Neural cell (in vitro differentiated cells): ENCODE results near the gene UBE2K. TPM values are rescaled to one million over a fixed set of nuclear protein-coding genes. Genes with fewer than 3 reads are reported as not detected.

Experiments
- H2AFZ ChIP-seq: fragments of 200-600, 300-800 bp; sonication (generic), shearing (Covaris generic); 2 replicates; pipeline ENCODE4 v1.6.0; 2014; ENCODE audit warnings: low read depth, mild to moderate bottlenecking, antibody characterized with exemption, low read length, moderate library complexity
- H3F3A ChIP-seq: fragments of 200-600 bp; shearing (Covaris generic); 2 replicates; pipeline ENCODE4 v1.6.1; 2016; ENCODE audit warnings: mild to moderate bottlenecking, moderate library complexity, mixed read lengths, antibody characterized with exemption, low read length; ENCODE audit not compliant: insufficient read depth, poor library complexity, severe bottlenecking
- H3K27ac ChIP-seq: fragments of 200-600, 300-800 bp; sonication (generic), shearing (Covaris generic); 2 replicates; pipeline ENCODE4 v1.5.1; 2014; ENCODE audit warnings: mild to moderate bottlenecking, low read length, moderate library complexity
- H3K27me3 ChIP-seq: fragments of 300-800, 200-600 bp; sonication (generic), shearing (Covaris generic); 2 replicates; pipeline ENCODE4 v1.6.0; 2014; ENCODE audit warnings: mild to moderate bottlenecking, low read depth, low read length, moderate library complexity; ENCODE audit not compliant: insufficient read depth
- H3K36me3 ChIP-seq: fragments of 300-800, 200-600 bp; sonication (generic), shearing (Covaris generic); 2 replicates; pipeline ENCODE4 v1.5.1; 2014; ENCODE audit warnings: mild to moderate bottlenecking, antibody characterized with exemption, low read length, moderate library complexity; ENCODE audit not compliant: insufficient read depth
- H3K4me2 ChIP-seq: fragments of 300-800, 200-600 bp; sonication (generic), shearing (Covaris generic); 2 replicates; pipeline ENCODE4 v1.6.0; 2014; ENCODE audit warnings: mild to moderate bottlenecking, low read length
- H3K4me3 ChIP-seq: fragments of 300-800, 200-600 bp; sonication (generic), shearing (Covaris generic); 2 replicates; pipeline ENCODE4 v1.5.1; 2014; ENCODE audit warnings: mild to moderate bottlenecking, low read length, moderate library complexity
- H3K79me2 ChIP-seq: fragments of 200-600 bp; shearing (Covaris generic); replicated peaks from 2 replicates; pipeline ENCODE4 v1.6.0; 2014; ENCODE audit warnings: mild to moderate bottlenecking, low read length, moderate library complexity; ENCODE audit not compliant: insufficient read depth
- H3K9ac ChIP-seq: fragments of 300-800, 200-600 bp; sonication (generic), shearing (Covaris generic); 2 replicates; pipeline ENCODE4 v1.6.1; 2016; ENCODE audit warnings: mild to moderate bottlenecking, low read length, mixed read lengths
- H3K9me2 ChIP-seq: fragments of 200-600 bp; shearing (Covaris generic); 2 replicates; pipeline ENCODE4 v1.6.1; 2016; ENCODE audit warnings: mild to moderate bottlenecking, low read length, mixed read lengths; ENCODE audit not compliant: insufficient read depth
- H3K9me3 ChIP-seq: fragments of 200-600, 300-800 bp; sonication (generic), shearing (Covaris generic); 2 replicates; pipeline ENCODE4 v1.6.1; 2016; ENCODE audit warnings: mild to moderate bottlenecking, mixed run types, low read length, moderate library complexity, mixed read lengths
- H4K20me1 ChIP-seq: fragments of 200-600 bp; shearing (Covaris generic); 2 replicates; pipeline ENCODE4 v1.6.1; 2016; ENCODE audit warnings: mild to moderate bottlenecking, mixed run types; ENCODE audit not compliant: insufficient read depth
- EP300 ChIP-seq: fragments of 450-650 bp; conservative IDR thresholded peaks from 2 replicates; pipeline ENCODE4 v1.6.1; 2014; ENCODE audit warnings: antibody characterized with exemption, mild to moderate bottlenecking, moderate library complexity; ENCODE audit not compliant: poor library complexity, severe bottlenecking
- EZH2 ChIP-seq: fragments of 200-600, 300-800 bp; shearing (Covaris generic), sonication (generic); IDR thresholded peaks from 2 replicates; pipeline ENCODE4 v1.6.1; 2014; ENCODE audit warnings: antibody characterized with exemption, low read length, borderline replicate concordance, mild to moderate bottlenecking; ENCODE audit not compliant: insufficient read depth, poor library complexity, severe bottlenecking
- MXI1 ChIP-seq: fragments of 450-650 bp; conservative IDR thresholded peaks from 2 replicates; pipeline ENCODE4 v1.6.1; 2014; ENCODE audit warnings: antibody characterized with exemption, mild to moderate bottlenecking; ENCODE audit not compliant: poor library complexity, severe bottlenecking
- POLR2AphosphoS5 ChIP-seq: IDR thresholded peaks from 2 replicates; pipeline ENCODE4 v1.6.1; 2012
- RAD21 ChIP-seq: fragments of 450-650 bp; conservative IDR thresholded peaks from 2 replicates; pipeline ENCODE4 v1.6.1; 2014; ENCODE audit warnings: antibody characterized with exemption, mild to moderate bottlenecking, moderate library complexity
- SMC3 ChIP-seq: fragments of 450-650 bp; conservative IDR thresholded peaks from 2 replicates; pipeline ENCODE4 v1.6.1; 2014; ENCODE audit warnings: antibody characterized with exemption, mild to moderate bottlenecking, moderate library complexity; ENCODE audit not compliant: poor library complexity
- TAF1 ChIP-seq: IDR thresholded peaks from 2 replicates; pipeline ENCODE4 v1.6.1; 2012; ENCODE audit warnings: low read depth
- polyA plus RNA-seq: library from polyadenylated mRNA; depleted of rRNA; stranded (reverse); fragments of >200 nt; gene quantifications from 2 replicates; pipeline ENCODE4 v1.2.3, GENCODE V29; 2014
- TF ChIP-seq, protein P1 (sequence below): fragments of 450-650 bp; IDR thresholded peaks from 2 replicates; pipeline ENCODE4 v1.5.1; 2014; ENCODE audit warnings: antibody characterized with exemption, mild to moderate bottlenecking, moderate library complexity; ENCODE audit not compliant: poor library complexity, severe bottlenecking
- TF ChIP-seq, protein P2 (sequence below): IDR thresholded peaks from 2 replicates; pipeline ENCODE4 v1.6.1; 2012; ENCODE audit warnings: borderline replicate concordance

The UBE2K gene
- polyA plus RNA-seq, 1 donor from 2014 or later: 45.8 TPM

DNA sequence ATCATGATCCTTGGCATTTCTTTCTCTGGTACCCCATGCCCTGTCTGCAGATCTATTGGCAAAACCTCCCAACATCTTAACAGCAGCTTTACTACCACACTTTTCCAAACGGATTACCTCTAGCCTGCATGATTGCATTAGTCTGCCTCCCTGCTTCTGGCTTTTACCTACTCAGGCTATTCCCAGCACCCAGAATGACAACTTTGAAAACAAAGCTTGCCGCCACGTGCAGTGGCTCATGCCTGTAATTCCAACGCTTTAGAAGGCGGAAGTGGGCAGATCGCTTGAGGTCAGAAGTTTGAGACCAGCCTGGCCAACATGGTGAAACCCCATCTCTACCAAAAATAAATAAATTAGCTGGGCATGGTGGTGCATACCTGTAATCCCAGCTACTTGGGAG is 60.2 kb downstream of the UBE2K start:
- no peaks in the 10 kb centered on the region for H3K79me2 ChIP-seq
- TF ChIP-seq POLR2AphosphoS5: no peak
- TF ChIP-seq MXI1: no peak
- TF ChIP-seq SMC3: no peak
- TF ChIP-seq EZH2: no peak
- no peak for TF ChIP-seq RAD21
- H3K9me3 ChIP-seq: no peaks in the 10 kb centered on the region
- no peak overlapping the region for H2AFZ ChIP-seq
- no peak overlapping the region for H3K27ac ChIP-seq
- no peaks in the 10 kb centered on the region for H3K36me3 ChIP-seq
- no peak overlapping the region for H3K4me2 ChIP-seq
- no peaks in the 10 kb centered on the region for H3K27me3 ChIP-seq
- no peak overlapping the region for H3K9ac ChIP-seq
- H4K20me1 ChIP-seq: no peaks in the 10 kb centered on the region
- no peak overlapping the region for H3K4me3 ChIP-seq
- no peaks in the 10 kb centered on the region for H3K9me2 ChIP-seq
- no peaks in the 10 kb centered on the region for H3F3A ChIP-seq

DNA sequence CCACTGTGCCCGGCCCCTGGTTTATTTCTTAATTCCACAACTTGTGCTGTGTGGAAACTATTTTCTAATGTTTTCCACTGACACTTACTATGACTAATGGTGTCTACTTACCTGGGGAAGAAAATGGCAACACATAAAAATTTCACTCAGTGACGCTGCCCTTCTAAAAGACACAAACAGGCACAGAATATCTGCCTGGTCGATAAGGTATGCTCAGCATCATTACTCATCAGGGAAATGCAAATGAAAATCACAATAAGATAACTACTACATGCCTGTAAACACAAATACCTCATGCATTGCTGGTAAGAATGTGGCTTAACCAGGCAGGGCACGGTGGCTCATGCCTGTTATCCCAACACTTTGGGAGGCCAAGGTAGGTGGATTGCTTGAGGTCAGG is 61.6 kb downstream of the UBE2K start:
- Histone ChIP-seq H4K20me1 (no peaks in the 10 kb centered on the region), H3K4me3 (no peak overlapping the region), H3K36me3 (no peaks in the 10 kb centered on the region), H3K9me3 (no peaks in the 10 kb centered on the region), H3K4me2 (no peak overlapping the region), H2AFZ (no peak overlapping the region), H3K27me3 (no peaks in the 10 kb centered on the region), H3K79me2 (no peaks in the 10 kb centered on the region), H3K27ac (no peak overlapping the region), H3F3A (no peaks in the 10 kb centered on the region), H3K9me2 (no peaks in the 10 kb centered on the region), H3K9ac (no peak overlapping the region)
- no peak for TF ChIP-seq SMC3
- no peak for TF ChIP-seq EZH2
- no peak for TF ChIP-seq RAD21
- TF ChIP-seq, protein P1, sequence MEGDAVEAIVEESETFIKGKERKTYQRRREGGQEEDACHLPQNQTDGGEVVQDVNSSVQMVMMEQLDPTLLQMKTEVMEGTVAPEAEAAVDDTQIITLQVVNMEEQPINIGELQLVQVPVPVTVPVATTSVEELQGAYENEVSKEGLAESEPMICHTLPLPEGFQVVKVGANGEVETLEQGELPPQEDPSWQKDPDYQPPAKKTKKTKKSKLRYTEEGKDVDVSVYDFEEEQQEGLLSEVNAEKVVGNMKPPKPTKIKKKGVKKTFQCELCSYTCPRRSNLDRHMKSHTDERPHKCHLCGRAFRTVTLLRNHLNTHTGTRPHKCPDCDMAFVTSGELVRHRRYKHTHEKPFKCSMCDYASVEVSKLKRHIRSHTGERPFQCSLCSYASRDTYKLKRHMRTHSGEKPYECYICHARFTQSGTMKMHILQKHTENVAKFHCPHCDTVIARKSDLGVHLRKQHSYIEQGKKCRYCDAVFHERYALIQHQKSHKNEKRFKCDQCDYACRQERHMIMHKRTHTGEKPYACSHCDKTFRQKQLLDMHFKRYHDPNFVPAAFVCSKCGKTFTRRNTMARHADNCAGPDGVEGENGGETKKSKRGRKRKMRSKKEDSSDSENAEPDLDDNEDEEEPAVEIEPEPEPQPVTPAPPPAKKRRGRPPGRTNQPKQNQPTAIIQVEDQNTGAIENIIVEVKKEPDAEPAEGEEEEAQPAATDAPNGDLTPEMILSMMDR: no peak
- TF ChIP-seq EP300: no peak

DNA sequence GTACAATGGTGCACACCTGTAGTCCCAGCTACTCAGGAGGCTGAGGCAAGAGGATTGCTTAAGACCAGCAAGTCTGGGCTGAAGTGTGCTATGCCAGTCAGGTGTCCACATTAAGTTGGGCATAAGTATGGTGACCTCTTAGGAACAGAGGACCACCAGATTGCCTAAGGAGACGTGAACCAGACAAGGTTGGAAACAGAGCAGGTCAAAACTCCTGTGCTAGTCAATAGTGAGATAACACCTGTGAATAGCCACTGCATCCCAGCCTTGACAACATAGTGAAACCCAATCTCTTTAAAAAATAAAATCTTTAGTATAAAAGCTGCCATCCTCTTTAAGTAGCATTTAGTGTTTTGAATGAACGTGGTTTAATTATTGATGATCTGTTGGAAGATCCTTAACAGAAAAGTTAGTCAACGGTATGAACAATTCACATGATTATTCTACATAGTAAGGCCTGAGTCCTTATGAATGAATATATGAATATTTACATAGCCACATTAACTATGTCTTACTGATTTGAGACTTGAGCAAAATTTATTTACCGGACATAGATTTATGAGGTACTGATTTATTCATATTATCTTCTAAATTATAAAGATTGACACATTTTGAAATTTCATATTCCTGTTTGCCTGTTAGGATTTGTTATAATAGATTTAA is 63.2 kb downstream of the UBE2K start:
- H3K36me3 ChIP-seq: no peaks in the 10 kb centered on the region

More for the DNA sequence above, 63.2 kb downstream of the UBE2K start:
- Histone ChIP-seq H2AFZ (no peak overlapping the region), H4K20me1 (no peaks in the 10 kb centered on the region), H3K27me3 (no peaks in the 10 kb centered on the region), H3K4me2 (no peak overlapping the region), H3K27ac (no peak overlapping the region), H3K4me3 (no peak overlapping the region), H3F3A (no peaks in the 10 kb centered on the region), H3K9me3 (no peaks in the 10 kb centered on the region), H3K9me2 (no peaks in the 10 kb centered on the region), H3K79me2 (no peaks in the 10 kb centered on the region), H3K9ac (no peak overlapping the region)
- TF ChIP-seq TAF1 (no peak), EZH2 (no peak), EP300 (no peak), RAD21 (no peak), MXI1 (no peak), POLR2AphosphoS5 (no peak), SMC3 (no peak)
- TF ChIP-seq, protein P1: no peak
- TF ChIP-seq, protein P2, sequence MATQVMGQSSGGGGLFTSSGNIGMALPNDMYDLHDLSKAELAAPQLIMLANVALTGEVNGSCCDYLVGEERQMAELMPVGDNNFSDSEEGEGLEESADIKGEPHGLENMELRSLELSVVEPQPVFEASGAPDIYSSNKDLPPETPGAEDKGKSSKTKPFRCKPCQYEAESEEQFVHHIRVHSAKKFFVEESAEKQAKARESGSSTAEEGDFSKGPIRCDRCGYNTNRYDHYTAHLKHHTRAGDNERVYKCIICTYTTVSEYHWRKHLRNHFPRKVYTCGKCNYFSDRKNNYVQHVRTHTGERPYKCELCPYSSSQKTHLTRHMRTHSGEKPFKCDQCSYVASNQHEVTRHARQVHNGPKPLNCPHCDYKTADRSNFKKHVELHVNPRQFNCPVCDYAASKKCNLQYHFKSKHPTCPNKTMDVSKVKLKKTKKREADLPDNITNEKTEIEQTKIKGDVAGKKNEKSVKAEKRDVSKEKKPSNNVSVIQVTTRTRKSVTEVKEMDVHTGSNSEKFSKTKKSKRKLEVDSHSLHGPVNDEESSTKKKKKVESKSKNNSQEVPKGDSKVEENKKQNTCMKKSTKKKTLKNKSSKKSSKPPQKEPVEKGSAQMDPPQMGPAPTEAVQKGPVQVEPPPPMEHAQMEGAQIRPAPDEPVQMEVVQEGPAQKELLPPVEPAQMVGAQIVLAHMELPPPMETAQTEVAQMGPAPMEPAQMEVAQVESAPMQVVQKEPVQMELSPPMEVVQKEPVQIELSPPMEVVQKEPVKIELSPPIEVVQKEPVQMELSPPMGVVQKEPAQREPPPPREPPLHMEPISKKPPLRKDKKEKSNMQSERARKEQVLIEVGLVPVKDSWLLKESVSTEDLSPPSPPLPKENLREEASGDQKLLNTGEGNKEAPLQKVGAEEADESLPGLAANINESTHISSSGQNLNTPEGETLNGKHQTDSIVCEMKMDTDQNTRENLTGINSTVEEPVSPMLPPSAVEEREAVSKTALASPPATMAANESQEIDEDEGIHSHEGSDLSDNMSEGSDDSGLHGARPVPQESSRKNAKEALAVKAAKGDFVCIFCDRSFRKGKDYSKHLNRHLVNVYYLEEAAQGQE: no peak
